A549 (cell line): ENCODE results near the gene ERO1A. TPM values are rescaled to one million over a fixed set of nuclear protein-coding genes. Genes with fewer than 3 reads are reported as not detected.

Experiments used
- ATAC-seq, 2 experiments: fragments of 200-7000 bp in 1 of 2; fragments of >200 bp in 1 of 2; cut with Nextera tagmentation in 1 of 2; cut with Tn5 transposase in 1 of 2; 3 replicates each; pipeline versions ENCODE4 v1.8.0 to v1.9.1; 2018 to 2020; ENCODE audit warnings: mild to moderate bottlenecking in 1 of 2, moderate library complexity in 1 of 2
- CTCF ChIA-PET: fragments of 300-600 bp; sonication (Branson Sonifier 250); formaldehyde crosslinking; extraction: SDS; loops from one replicate; lab custom pipeline; 2021; ENCODE audit warnings: antibody characterized with exemption, inconsistent platforms; lab: Yijun Ruan, JAX
- POLR2A ChIA-PET: fragments of 350-600 bp; formaldehyde crosslinking; extraction: SDS; loops from one replicate; lab custom pipeline; 2021; ENCODE audit warnings: antibody characterized with exemption, inconsistent platforms; lab: Yijun Ruan, JAX
- DNase-seq, 2 experiments: peaks; one replicate each; pipeline versions ENCODE4 v3.0.0 to v3.0.0-alpha.2; 2011 to 2016; ENCODE audit warnings: low read depth in 1 of 2, low spot score in 1 of 2
- FAIRE-seq: peaks from 2 replicates; lab custom pipeline; 2011; peaks lifted over from hg19 to GRCh38; lab: Jason Lieb, UNC
- H3K27ac ChIP-seq, 2 experiments: fragments of >200 bp; sonication (Bioruptor Twin); formaldehyde crosslinking; 3 replicates each; pipeline ENCODE4 v1.5.1; 2016 to 2017
- H3K4me1 ChIP-seq: fragments of >200 bp; sonication (Bioruptor Twin); formaldehyde crosslinking; 3 replicates; pipeline ENCODE4 v1.6.1; 2016
- H3K4me2 ChIP-seq: fragments of >200 bp; sonication (Bioruptor Twin); formaldehyde crosslinking; 3 replicates; pipeline ENCODE4 v1.6.1; 2016
- H3K4me3 ChIP-seq: fragments of >200 bp; sonication (Bioruptor Twin); formaldehyde crosslinking; 3 replicates; pipeline ENCODE4 v1.5.1; 2016
- H3K9me3 ChIP-seq: fragments of >200 bp; sonication (Bioruptor Twin); formaldehyde crosslinking; 3 replicates; pipeline ENCODE4 v1.6.1; 2016
- BCL3 ChIP-seq: fragments of >200 bp; sonication (Bioruptor Twin); formaldehyde crosslinking; IDR thresholded peaks from 3 replicates; pipeline ENCODE4 v1.6.1; 2016
- BHLHE40 ChIP-seq: IDR thresholded peaks from 2 replicates; pipeline ENCODE4 v1.6.1; 2012; ENCODE audit warnings: low read depth, low read length, inconsistent platforms
- CBX2 ChIP-seq: fragments of 200-600 bp; sonication (generic); IDR thresholded peaks from 2 replicates; pipeline ENCODE4 v1.6.1; 2016; ENCODE audit warnings: low read depth, mild to moderate bottlenecking, borderline replicate concordance
- CBX8 ChIP-seq: fragments of 200-600 bp; sonication (generic); IDR thresholded peaks from 2 replicates; pipeline ENCODE4 v1.6.1; 2016
- CHD2 ChIP-seq: fragments of 150-350 bp; IDR thresholded peaks from 2 replicates; pipeline ENCODE4 v1.6.1; 2014; ENCODE audit warnings: low read length; ENCODE audit not compliant: partially characterized antibody
- CTCF ChIP-seq: fragments of >200 bp; sonication (Bioruptor Twin); formaldehyde crosslinking; IDR thresholded peaks from 3 replicates; pipeline ENCODE4 v1.5.1; 2016
- E2F6 ChIP-seq: IDR thresholded peaks from 2 replicates; pipeline ENCODE4 v1.6.1; 2012; ENCODE audit warnings: low read depth, borderline replicate concordance
- EHMT2 ChIP-seq: fragments of 200-600 bp; sonication (generic); IDR thresholded peaks from 2 replicates; pipeline ENCODE4 v1.6.1; 2016; ENCODE audit warnings: antibody characterized with exemption, low read depth, mild to moderate bottlenecking, moderate library complexity
- ELK1 ChIP-seq: fragments of 150-350 bp; IDR thresholded peaks from 2 replicates; pipeline ENCODE4 v1.6.1; 2014; ENCODE audit warnings: low read depth, mild to moderate bottlenecking, low read length
- FOSL2 ChIP-seq, 2 experiments: fragments of 450-650 bp in 1 of 2; fragments of >200 bp in 1 of 2; sonication (Bioruptor Twin) in 1 of 2; formaldehyde crosslinking; IDR thresholded peaks; 2 replicates each; pipeline versions ENCODE4 v1.5.0 to v1.6.1; 2016 to 2020; ENCODE audit warnings: mild to moderate bottlenecking in 1 of 2, moderate library complexity in 1 of 2
- FOXS1 ChIP-seq: fragments of 250-450 bp; sonication (Bioruptor Pico); IDR thresholded peaks from 2 replicates; pipeline ENCODE4 v1.5.0; 2020; ENCODE audit warnings: mild to moderate bottlenecking, moderate library complexity
- HOXB5 ChIP-seq: fragments of 250-450 bp; sonication (Bioruptor Pico); IDR thresholded peaks from 2 replicates; pipeline ENCODE4 v1.5.0; 2020; ENCODE audit warnings: mild to moderate bottlenecking, moderate library complexity
- JUN ChIP-seq, 2 experiments: fragments of >200 bp; sonication (Bioruptor Twin); formaldehyde crosslinking; IDR thresholded peaks; 2 replicates in 1 of 2; 3 replicates in 1 of 2; pipeline ENCODE4 v1.6.1; 2016 to 2017
- KDM1A ChIP-seq: fragments of 200-600 bp; sonication (generic); IDR thresholded peaks from 2 replicates; pipeline ENCODE4 v1.6.1; 2016; ENCODE audit warnings: low read depth, mild to moderate bottlenecking
- MAX ChIP-seq: IDR thresholded peaks from 2 replicates; pipeline ENCODE4 v1.6.1; 2012
- MAZ ChIP-seq: fragments of 150-350 bp; IDR thresholded peaks from 2 replicates; pipeline ENCODE4 v1.6.1; 2014; ENCODE audit warnings: antibody characterized with exemption, low read depth, low read length, borderline replicate concordance
- MYC ChIP-seq: IDR thresholded peaks from 2 replicates; pipeline ENCODE4 v1.6.1; 2012; ENCODE audit warnings: mild to moderate bottlenecking, inconsistent platforms, low read length, improper control_type of control experiment, borderline replicate concordance
- NFE2L2 ChIP-seq: fragments of 150-350 bp; conservative IDR thresholded peaks from 2 replicates; pipeline ENCODE4 v1.6.1; 2014; ENCODE audit warnings: low read length
- NPAS2 ChIP-seq: fragments of 250-450 bp; sonication (Bioruptor Pico); IDR thresholded peaks from 2 replicates; pipeline ENCODE4 v1.8.0; 2022; ENCODE audit warnings: mild to moderate bottlenecking, moderate library complexity, borderline replicate concordance
- NR3C1 ChIP-seq: fragments of >200 bp; sonication (Bioruptor Twin); formaldehyde crosslinking; IDR thresholded peaks from 3 replicates; pipeline ENCODE4 v1.6.1; 2017
- PHF8 ChIP-seq: fragments of 200-600 bp; sonication (generic); IDR thresholded peaks from 2 replicates; pipeline ENCODE4 v1.6.1; 2016; ENCODE audit warnings: low read depth, mild to moderate bottlenecking, antibody characterized with exemption, moderate library complexity, borderline replicate concordance
- POLR2A ChIP-seq: IDR thresholded peaks from 2 replicates; pipeline ENCODE4 v1.6.1; 2012; ENCODE audit warnings: mild to moderate bottlenecking, low read length
- RAD21 ChIP-seq, 2 experiments: fragments of >200 bp in 1 of 2; sonication (Bioruptor Twin) in 1 of 2; formaldehyde crosslinking in 1 of 2; IDR thresholded peaks in 1 of 2; conservative IDR thresholded peaks in 1 of 2; 2 replicates in 1 of 2; 3 replicates in 1 of 2; pipeline ENCODE4 v1.6.1; 2012 to 2018; ENCODE audit warnings: inconsistent platforms in 1 of 2
- RFX5 ChIP-seq: fragments of 450-650 bp; IDR thresholded peaks from 2 replicates; pipeline ENCODE4 v1.7.1; 2014; ENCODE audit warnings: antibody characterized with exemption, mild to moderate bottlenecking, moderate library complexity
- SREBF2 ChIP-seq: fragments of 450-650 bp; IDR thresholded peaks from 2 replicates; pipeline ENCODE4 v1.6.1; 2014; ENCODE audit warnings: mild to moderate bottlenecking, moderate library complexity
- ZSCAN20 ChIP-seq: fragments of 250-450 bp; sonication (Bioruptor Pico); IDR thresholded peaks from 2 replicates; pipeline ENCODE4 v1.8.0; 2022; ENCODE audit warnings: mild to moderate bottlenecking, moderate library complexity
- WGBS: methylation state at CpG from one replicate; pipeline ENCODE4 v1.1.6; 2017; ENCODE audit errors: missing lambda C conversion rate; 5-methylcytosine and 5-hydroxymethylcytosine counted together
- polyA minus RNA-seq: library from RNA; depleted of rRNA, polyadenylated mRNA; stranded (reverse); fragments of >200 nt; gene quantifications from 2 replicates; pipeline ENCODE4 v1.2.3, GENCODE V29; 2011; rRNA and poly(A)+ RNA removed
- polyA plus RNA-seq, 4 experiments: library from polyadenylated mRNA; depleted of rRNA in 3 of 4; stranded (reverse); fragments of >200 nt; fragmentation: RNase III in 1 of 4; extraction: RNeasy Plus Mini Kit Qiagen cat#74134 plus additional on column Dnase treatment in 1 of 4; gene quantifications; 2 replicates in 3 of 4; 3 replicates in 1 of 4; pipeline ENCODE4 v1.2.3, GENCODE V29; 2011 to 2017

The ERO1A gene
- polyA plus RNA-seq (2011; rRNA removed): 67.5 and 69.1 TPM in 2 replicates
- polyA plus RNA-seq (2012; cell fraction: cytosol; rRNA removed): 19.2 and 25.1 TPM in 2 replicates
- 17.8 and 18.9 TPM in 2 replicates for polyA plus RNA-seq (2012; cell fraction: nucleus; rRNA removed)
- polyA plus RNA-seq (2017; fragmentation: RNase III; extraction: RNeasy Plus Mini Kit Qiagen cat#74134 plus additional on column Dnase treatment): 38.1 to 39.4 TPM (median 39.2 TPM) in 3 replicates
- polyA minus RNA-seq: 14.4 and 15.5 TPM in 2 replicates

- peak within 1 kb of the TSS; percentile 89 for H3K4me3 ChIP-seq
- TF ChIP-seq POLR2A (peak; percentile 33), CBX8 (no peak), ELK1 (no peak), MAZ (no peak; the same call in 1 of the 2 replicates), MYC (no peak; the same call in 1 of the 2 replicates), ZSCAN20 (CRISPR knock-in tag) (no peak), JUN (IDR thresholded peaks at IDR 0.05) (peak; percentile 50 to 61; a peak in 2 of 5 replicates), NR3C1 (no peak), RFX5 (no peak), SREBF2 (no peak), EHMT2 (no peak), NFE2L2 (no peak), BCL3 (0 out of 3 replicates have a peak, but pooled peaks have one; percentile 16), CHD2 (no peak), CTCF (no peak), E2F6 (peak; percentile 29; the same call in 1 of the 2 replicates), CBX2 (no peak), PHF8 (peak; percentile 66), FOXS1 (CRISPR knock-in tag) (no peak), FOSL2 (IDR thresholded peaks at IDR 0.05) (no peak), FOSL2 (CRISPR knock-in tag; IDR thresholded peaks at IDR 0.05) (0 out of 2 replicates have a peak, but pooled peaks have one; percentile 26), RAD21 (conservative IDR thresholded peaks at IDR 0.05 in 1 of 2, IDR thresholded peaks at IDR 0.05 in 1 of 2) (no peak; a peak in 1 of 5 replicates), BHLHE40 (0 out of 2 replicates have a peak, but pooled peaks have one; percentile 8), KDM1A (no peak), NPAS2 (CRISPR knock-in tag) (no peak), MAX (no peak; the same call in 1 of the 2 replicates), HOXB5 (CRISPR knock-in tag) (no peak)
- ChIA-PET POLR2A (interaction anchor here (0.6 to 2.3 kb wide), 10 partner anchors 10 to 638 kb away, joined by 3 to 8 read pairs (median 6); partner anchors contain the start of genes GNPNAT1, GPR137C and TXNDC16), CTCF (interaction anchor here (0.6 to 1.5 kb wide), 5 partner anchors 16 to 1445 kb away, joined by 3 to 4 read pairs (median 3); no protein-coding TSS in a partner anchor)
- ATAC-seq (peak; percentile 90 to 93), DNase-seq (peak; percentile 66 to 85), FAIRE-seq (no peak)
- WGBS: 0% methylated on average over 7 of the region's 78 CpGs
- no peaks in the 10 kb centered on the region for H3K9me3 ChIP-seq
- H3K4me1 ChIP-seq: peaks cover 44% of the 10 kb centered on the region
- peak within 1 kb of the TSS; percentile 91 to 98 for H3K27ac ChIP-seq
- H3K4me2 ChIP-seq: peak within 1 kb of the TSS; percentile 92
Measured at GRCh38 chr14:52695481-52696091, at the start of gene ERO1A. TSS of gene ERO1A (minus strand) at chr14:52695558. CDS start at chr14:52695481, 77 bp downstream.
